ENCODE measurements around the gene TCL1A. TPM values are rescaled to one million over a fixed set of nuclear protein-coding genes. Genes with fewer than 3 reads are reported as not detected.

The TCL1A gene
- total RNA-seq, 1 experiment from 2014 or later = 0.30 TPM

DNA sequence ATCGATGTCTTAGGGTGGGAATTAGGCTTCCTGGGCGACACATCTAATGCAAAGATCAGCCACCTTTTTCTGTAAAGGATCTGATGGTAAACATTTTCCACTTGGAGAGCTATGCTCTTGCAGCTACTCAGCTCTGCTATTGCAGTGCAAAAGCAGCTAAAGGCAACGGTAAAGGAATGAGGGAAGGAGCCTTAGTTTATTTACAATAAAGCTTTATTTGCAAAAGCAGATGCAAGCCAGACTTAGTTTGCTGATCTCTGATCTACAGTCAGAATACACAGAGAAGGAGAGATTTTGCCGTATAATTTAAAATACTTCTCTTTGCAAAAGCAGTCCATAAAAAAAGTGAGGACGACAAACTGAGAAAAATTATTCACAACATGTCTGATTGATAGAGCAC is 24.5 kb downstream of the TCL1A start:
- CTCF ChIA-PET = no interaction called here
- no peak for TF ChIP-seq ELF1 (IDR thresholded peaks at IDR 0.05; ENCODE audit: borderline replicate concordance, low read depth)
- Histone ChIP-seq H2AFZ (ENCODE audit: low read depth, low read length, poor library complexity, severe bottlenecking) (no peak overlapping the region), H3K36me3 (ENCODE audit: control insufficient read depth in 1 of 2, insufficient read depth in 2 of 2, low read length in 2 of 2) (no peaks in the 10 kb centered on the region), H3K79me2 (ENCODE audit: insufficient read depth, low read length) (no peaks in the 10 kb centered on the region), H4K20me1 (ENCODE audit: insufficient read depth) (no peaks in the 10 kb centered on the region), H3K4me1 (ENCODE audit: control insufficient read depth in 1 of 2, insufficient read depth in 2 of 2, low read length in 2 of 2) (no peaks in the 10 kb centered on the region), H3K4me3 (replicated peaks in 1 of 2; ENCODE audit: low read depth in 1 of 2, low read length in 2 of 2) (no peak overlapping the region), H3K9me2 (ENCODE audit: insufficient read depth) (no peaks in the 10 kb centered on the region), H3K9ac (ENCODE audit: low read length) (no peak overlapping the region), H3K4me2 (ENCODE audit: low read length) (no peak overlapping the region), H3K27ac (ENCODE audit: low read depth, low read length) (no peak overlapping the region), H3K27me3 (ENCODE audit: insufficient read depth, low read length) (peaks cover 17% of the 10 kb centered on the region), H3K9me3 (ENCODE audit: control insufficient read depth in 1 of 2, insufficient read depth in 1 of 2, low read depth in 1 of 2, low read length in 2 of 2) (no peaks in the 10 kb centered on the region)
- ATAC-seq (no peak), DNase-seq (ENCODE audit: low read depth, low spot score) (no peak)
- POLR2A ChIA-PET = no interaction called here
- RAD21 ChIA-PET (ENCODE audit: low non-redundant PET in 1 of 2, low total read pairs in 2 of 2, uncharacterized antibody in 2 of 2, unreplicated experiment in 2 of 2) = no interaction called here
- intact Hi-C loops (cut with micrococcal nuclease) = no loop called here
- no TSS peak for BruUV-seq (replicated peaks)

DNA sequence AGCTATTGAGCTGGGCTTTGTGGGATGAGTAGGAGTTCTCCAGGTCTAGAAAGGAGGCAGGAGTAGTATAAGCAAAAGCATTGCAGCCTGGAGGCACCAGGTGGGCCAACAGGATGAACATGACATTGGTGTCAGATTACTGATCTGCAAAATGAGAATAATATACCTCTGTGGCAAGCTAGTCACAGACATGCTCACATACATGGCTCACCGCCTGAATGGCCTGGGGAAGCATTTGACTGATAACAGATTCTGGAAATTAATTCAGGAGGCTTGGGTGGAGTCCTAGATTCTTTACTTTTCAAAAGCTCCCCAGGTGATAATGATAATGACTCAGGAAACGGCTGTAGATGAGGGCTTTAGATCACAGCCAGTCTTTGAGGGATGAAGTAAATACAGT is 27.0 kb downstream of the TCL1A start:
- H3K4me3 ChIP-seq (replicated peaks in 1 of 2; ENCODE audit: low read depth in 1 of 2, low read length in 2 of 2) = no peak overlapping the region
- POLR2A ChIA-PET = no interaction called here
- H3K4me1 ChIP-seq (ENCODE audit: control insufficient read depth in 1 of 2, insufficient read depth in 2 of 2, low read length in 2 of 2) = no peaks in the 10 kb centered on the region
- H3K9me2 ChIP-seq (ENCODE audit: insufficient read depth) = no peaks in the 10 kb centered on the region
- DNase-seq (ENCODE audit: low read depth, low spot score) (no peak), ATAC-seq (no peak)
- H3K9me3 ChIP-seq (ENCODE audit: control insufficient read depth in 1 of 2, insufficient read depth in 1 of 2, low read depth in 1 of 2, low read length in 2 of 2) = no peaks in the 10 kb centered on the region
- H3K27me3 ChIP-seq (ENCODE audit: insufficient read depth, low read length) = peaks cover 12% of the 10 kb centered on the region
- H3K27ac ChIP-seq (ENCODE audit: low read depth, low read length) = no peak overlapping the region
- intact Hi-C loops (cut with micrococcal nuclease) = no loop called here
- H3K4me2 ChIP-seq (ENCODE audit: low read length) = no peak overlapping the region
- CTCF ChIA-PET = no interaction called here
- H2AFZ ChIP-seq (ENCODE audit: low read depth, low read length, poor library complexity, severe bottlenecking) = no peak overlapping the region
- RAD21 ChIA-PET (ENCODE audit: low non-redundant PET in 1 of 2, low total read pairs in 2 of 2, uncharacterized antibody in 2 of 2, unreplicated experiment in 2 of 2) = no interaction called here
- TF ChIP-seq, protein P1, sequence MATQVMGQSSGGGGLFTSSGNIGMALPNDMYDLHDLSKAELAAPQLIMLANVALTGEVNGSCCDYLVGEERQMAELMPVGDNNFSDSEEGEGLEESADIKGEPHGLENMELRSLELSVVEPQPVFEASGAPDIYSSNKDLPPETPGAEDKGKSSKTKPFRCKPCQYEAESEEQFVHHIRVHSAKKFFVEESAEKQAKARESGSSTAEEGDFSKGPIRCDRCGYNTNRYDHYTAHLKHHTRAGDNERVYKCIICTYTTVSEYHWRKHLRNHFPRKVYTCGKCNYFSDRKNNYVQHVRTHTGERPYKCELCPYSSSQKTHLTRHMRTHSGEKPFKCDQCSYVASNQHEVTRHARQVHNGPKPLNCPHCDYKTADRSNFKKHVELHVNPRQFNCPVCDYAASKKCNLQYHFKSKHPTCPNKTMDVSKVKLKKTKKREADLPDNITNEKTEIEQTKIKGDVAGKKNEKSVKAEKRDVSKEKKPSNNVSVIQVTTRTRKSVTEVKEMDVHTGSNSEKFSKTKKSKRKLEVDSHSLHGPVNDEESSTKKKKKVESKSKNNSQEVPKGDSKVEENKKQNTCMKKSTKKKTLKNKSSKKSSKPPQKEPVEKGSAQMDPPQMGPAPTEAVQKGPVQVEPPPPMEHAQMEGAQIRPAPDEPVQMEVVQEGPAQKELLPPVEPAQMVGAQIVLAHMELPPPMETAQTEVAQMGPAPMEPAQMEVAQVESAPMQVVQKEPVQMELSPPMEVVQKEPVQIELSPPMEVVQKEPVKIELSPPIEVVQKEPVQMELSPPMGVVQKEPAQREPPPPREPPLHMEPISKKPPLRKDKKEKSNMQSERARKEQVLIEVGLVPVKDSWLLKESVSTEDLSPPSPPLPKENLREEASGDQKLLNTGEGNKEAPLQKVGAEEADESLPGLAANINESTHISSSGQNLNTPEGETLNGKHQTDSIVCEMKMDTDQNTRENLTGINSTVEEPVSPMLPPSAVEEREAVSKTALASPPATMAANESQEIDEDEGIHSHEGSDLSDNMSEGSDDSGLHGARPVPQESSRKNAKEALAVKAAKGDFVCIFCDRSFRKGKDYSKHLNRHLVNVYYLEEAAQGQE (IDR thresholded peaks at IDR 0.05; ENCODE audit: low read depth) = no peak
- no peak for TF ChIP-seq MAX (IDR thresholded peaks at IDR 0.05)
- no peak for TF ChIP-seq POLR2AphosphoS5 (IDR thresholded peaks at IDR 0.05; ENCODE audit: low read depth, low read length)
- no peaks in the 10 kb centered on the region for H3K36me3 ChIP-seq (ENCODE audit: control insufficient read depth in 1 of 2, insufficient read depth in 2 of 2, low read length in 2 of 2)
- H3K79me2 ChIP-seq (ENCODE audit: insufficient read depth, low read length) = no peaks in the 10 kb centered on the region
- no peak overlapping the region for H3K9ac ChIP-seq (ENCODE audit: low read length)
- no TSS peak for BruUV-seq (replicated peaks)
- H4K20me1 ChIP-seq (ENCODE audit: insufficient read depth) = no peaks in the 10 kb centered on the region

Data from HCT116 (cell line).